Measurements from ENCODE around the gene DGCR2.

DNA sequence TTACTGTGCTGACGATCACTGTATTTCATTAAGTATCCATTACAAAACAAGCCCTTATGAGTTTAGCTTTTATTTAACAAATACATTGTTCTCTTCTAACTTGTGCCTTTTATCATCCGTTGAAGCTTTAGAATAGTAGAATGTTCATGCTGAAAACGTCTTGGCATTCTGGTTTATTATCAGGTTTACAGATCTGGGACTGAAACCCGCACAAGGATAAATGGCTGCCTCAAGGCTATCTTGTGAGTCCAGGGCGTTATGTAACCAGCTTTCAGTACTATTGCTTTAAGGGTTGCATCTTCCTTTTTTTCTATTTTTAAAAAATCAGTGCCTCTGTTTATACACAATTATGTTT is 119.6 kb downstream of the DGCR2 start:
- TF ChIP-seq CTCF (IDR thresholded peaks at IDR 0.05), result no peak
- TF ChIP-seq POLR2A (IDR thresholded peaks at IDR 0.05), result no peak

All from heart left ventricle (tissue), 13 donors.